HepG2 (cell line): ENCODE results near the gene RGS19. TPM values are rescaled to one million over a fixed set of nuclear protein-coding genes. Genes with fewer than 3 reads are reported as not detected.

Experiments used
- ADNP ChIP-seq: sonication (generic); formaldehyde crosslinking; IDR thresholded peaks from 2 replicates; pipeline ENCODE4 v1.4.0; 2020; ENCODE audit warnings: missing genetic modification reagents
- CHCHD3 ChIP-seq: sonication (generic); formaldehyde crosslinking; IDR thresholded peaks from 2 replicates; pipeline ENCODE4 v1.8.0; 2022; ENCODE audit warnings: mild to moderate bottlenecking, missing genetic modification reagents, moderate library complexity
- CREB1 ChIP-seq, 2 experiments: fragments of 450-650 bp in 1 of 2; IDR thresholded peaks; 2 replicates each; pipeline ENCODE4 v1.6.1; 2016 to 2017; ENCODE audit warnings: control low read depth in 1 of 2, mild to moderate bottlenecking in 1 of 2, missing compliant biosample characterization in 1 of 2, missing genetic modification characterization in 1 of 2
- FOXM1 ChIP-seq: sonication (generic); formaldehyde crosslinking; IDR thresholded peaks from 2 replicates; pipeline ENCODE4 v1.5.0; 2020; ENCODE audit warnings: missing genetic modification reagents
- GATAD1 ChIP-seq: IDR thresholded peaks from 2 replicates; pipeline ENCODE4 v1.6.1; 2016; ENCODE audit warnings: missing genetic modification reagents, missing compliant biosample characterization
- HMG20A ChIP-seq: IDR thresholded peaks from 2 replicates; pipeline ENCODE4 v1.6.1; 2016; ENCODE audit warnings: borderline replicate concordance
- SOX5 ChIP-seq: IDR thresholded peaks from 2 replicates; pipeline ENCODE4 v1.6.1; 2016; ENCODE audit warnings: borderline replicate concordance
- YEATS4 ChIP-seq: sonication (generic); formaldehyde crosslinking; IDR thresholded peaks from 2 replicates; pipeline ENCODE4 v1.4.0; 2020; ENCODE audit warnings: missing genetic modification reagents, borderline replicate concordance
- ZBTB1 ChIP-seq: sonication (generic); formaldehyde crosslinking; IDR thresholded peaks from 2 replicates; pipeline ENCODE4 v1.4.0; 2020; ENCODE audit warnings: missing genetic modification reagents, borderline replicate concordance
- ZBTB7A ChIP-seq: sonication (generic); formaldehyde crosslinking; IDR thresholded peaks from 2 replicates; pipeline ENCODE4 v1.8.0; 2022; ENCODE audit warnings: mild to moderate bottlenecking, missing genetic modification reagents
- ZBTB7B ChIP-seq: sonication (generic); formaldehyde crosslinking; IDR thresholded peaks from 2 replicates; pipeline ENCODE4 v1.4.0; 2020; ENCODE audit warnings: missing genetic modification reagents
- ZNF235 ChIP-seq: sonication (generic); formaldehyde crosslinking; IDR thresholded peaks from 2 replicates; pipeline ENCODE4 v1.8.1; 2023; ENCODE audit warnings: mild to moderate bottlenecking, missing genetic modification reagents, borderline replicate concordance
- ZNF484 ChIP-seq: sonication (generic); formaldehyde crosslinking; IDR thresholded peaks from 2 replicates; pipeline ENCODE4 v1.5.1; 2020; ENCODE audit warnings: mild to moderate bottlenecking, low read depth, missing genetic modification reagents, borderline replicate concordance
- ZSCAN20 ChIP-seq: sonication (generic); formaldehyde crosslinking; IDR thresholded peaks from 2 replicates; pipeline ENCODE4 v1.4.0; 2020; ENCODE audit warnings: missing genetic modification reagents, mild to moderate bottlenecking, borderline replicate concordance
- polyA plus RNA-seq, 8 experiments: library from polyadenylated mRNA; depleted of rRNA in 3 of 8; stranded (reverse) in 7 of 8; unstranded in 1 of 8; fragments of >200 nt; fragmentation: Illumina TruSeq in 4 of 8; extraction: Trizol in 4 of 8; gene quantifications; 2 replicates each; pipeline versions ENCODE4 v1.2.1 to v1.2.3, GENCODE V29; 2011 to 2016; ENCODE audit warnings: low read depth in 4 of 8, missing spikeins in 1 of 8, mixed read lengths in 1 of 8; ENCODE audit not compliant: insufficient read depth in 1 of 8
- total RNA-seq, 5 experiments: library from RNA; depleted of rRNA; stranded (reverse); fragments of >200 nt; fragmentation: Illumina TruSeq; extraction: Trizol; gene quantifications; 2 replicates each; pipeline ENCODE4 v1.2.3, GENCODE V29; 2016; ENCODE audit warnings: low read depth in 1 of 5
- TF ChIP-seq, protein P1 (sequence below): IDR thresholded peaks from 2 replicates; pipeline ENCODE4 v1.6.1; 2016; ENCODE audit warnings: low read depth, missing genetic modification reagents, missing compliant biosample characterization
- TF ChIP-seq, protein P2 (sequence below): sonication (generic); formaldehyde crosslinking; IDR thresholded peaks from 2 replicates; pipeline ENCODE4 v1.4.0; 2020; ENCODE audit warnings: missing genetic modification reagents
- TF ChIP-seq, protein P3 (sequence below): sonication (generic); formaldehyde crosslinking; IDR thresholded peaks from 2 replicates; pipeline ENCODE4 v1.4.0; 2020; ENCODE audit warnings: missing genetic modification reagents, borderline replicate concordance
- TF ChIP-seq, protein P4 (sequence below): sonication (generic); formaldehyde crosslinking; IDR thresholded peaks from 2 replicates; pipeline ENCODE4 v1.4.0; 2020; ENCODE audit warnings: mild to moderate bottlenecking, missing genetic modification reagents
- TF ChIP-seq, protein P5 (sequence below): sonication (generic); formaldehyde crosslinking; IDR thresholded peaks from 2 replicates; pipeline ENCODE4 v1.4.0; 2020; ENCODE audit warnings: mild to moderate bottlenecking, missing genetic modification reagents

Gene RGS19
- total and polyA plus RNA-seq, 2 of the 13 experiments (the other 11 are each of a cell fraction or from before 2014, with no cell fraction given): 10.7 to 11.9 TPM

DNA sequence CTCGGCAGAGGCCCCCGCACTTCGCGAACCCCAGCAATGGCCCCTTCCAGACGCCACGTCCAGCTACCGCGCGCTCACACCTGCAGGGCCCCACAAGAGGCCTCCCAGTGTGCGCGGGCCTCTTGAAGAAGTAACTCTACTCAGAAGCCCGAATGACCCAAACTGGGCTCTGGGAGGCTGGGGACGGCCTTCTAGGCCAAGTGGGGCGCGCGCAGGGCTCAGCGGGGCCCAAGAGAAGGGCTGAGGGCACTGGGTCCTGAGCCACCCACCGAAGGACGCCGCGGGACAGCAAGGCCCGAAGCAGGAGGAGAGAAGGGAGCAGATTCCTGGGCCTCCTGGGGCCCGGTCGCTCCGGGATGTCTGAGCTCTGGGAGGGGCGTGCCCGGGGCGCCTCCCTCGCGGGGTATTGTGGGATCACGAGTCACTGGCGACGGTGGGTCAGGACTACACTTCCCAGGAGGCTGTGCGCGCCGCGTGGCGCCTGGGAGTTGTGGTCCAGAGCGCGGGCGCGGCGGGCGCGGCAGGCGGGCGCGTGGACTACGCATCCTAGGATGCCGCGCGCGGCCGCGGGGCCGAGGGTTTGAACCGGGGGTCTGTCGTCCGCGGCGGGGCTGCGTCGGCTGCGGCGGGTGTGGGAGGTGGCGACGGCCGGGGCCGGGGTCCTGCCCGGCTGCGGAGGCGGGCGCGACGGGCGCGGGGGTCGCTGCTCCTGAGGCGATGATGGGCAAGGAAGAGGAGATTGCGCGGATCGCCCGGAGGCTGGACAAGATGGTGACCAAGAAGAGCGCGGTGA is 16.5 kb downstream of the RGS19 start, which contains the start of gene TCEA2 (continued):
- TF ChIP-seq, protein P1, sequence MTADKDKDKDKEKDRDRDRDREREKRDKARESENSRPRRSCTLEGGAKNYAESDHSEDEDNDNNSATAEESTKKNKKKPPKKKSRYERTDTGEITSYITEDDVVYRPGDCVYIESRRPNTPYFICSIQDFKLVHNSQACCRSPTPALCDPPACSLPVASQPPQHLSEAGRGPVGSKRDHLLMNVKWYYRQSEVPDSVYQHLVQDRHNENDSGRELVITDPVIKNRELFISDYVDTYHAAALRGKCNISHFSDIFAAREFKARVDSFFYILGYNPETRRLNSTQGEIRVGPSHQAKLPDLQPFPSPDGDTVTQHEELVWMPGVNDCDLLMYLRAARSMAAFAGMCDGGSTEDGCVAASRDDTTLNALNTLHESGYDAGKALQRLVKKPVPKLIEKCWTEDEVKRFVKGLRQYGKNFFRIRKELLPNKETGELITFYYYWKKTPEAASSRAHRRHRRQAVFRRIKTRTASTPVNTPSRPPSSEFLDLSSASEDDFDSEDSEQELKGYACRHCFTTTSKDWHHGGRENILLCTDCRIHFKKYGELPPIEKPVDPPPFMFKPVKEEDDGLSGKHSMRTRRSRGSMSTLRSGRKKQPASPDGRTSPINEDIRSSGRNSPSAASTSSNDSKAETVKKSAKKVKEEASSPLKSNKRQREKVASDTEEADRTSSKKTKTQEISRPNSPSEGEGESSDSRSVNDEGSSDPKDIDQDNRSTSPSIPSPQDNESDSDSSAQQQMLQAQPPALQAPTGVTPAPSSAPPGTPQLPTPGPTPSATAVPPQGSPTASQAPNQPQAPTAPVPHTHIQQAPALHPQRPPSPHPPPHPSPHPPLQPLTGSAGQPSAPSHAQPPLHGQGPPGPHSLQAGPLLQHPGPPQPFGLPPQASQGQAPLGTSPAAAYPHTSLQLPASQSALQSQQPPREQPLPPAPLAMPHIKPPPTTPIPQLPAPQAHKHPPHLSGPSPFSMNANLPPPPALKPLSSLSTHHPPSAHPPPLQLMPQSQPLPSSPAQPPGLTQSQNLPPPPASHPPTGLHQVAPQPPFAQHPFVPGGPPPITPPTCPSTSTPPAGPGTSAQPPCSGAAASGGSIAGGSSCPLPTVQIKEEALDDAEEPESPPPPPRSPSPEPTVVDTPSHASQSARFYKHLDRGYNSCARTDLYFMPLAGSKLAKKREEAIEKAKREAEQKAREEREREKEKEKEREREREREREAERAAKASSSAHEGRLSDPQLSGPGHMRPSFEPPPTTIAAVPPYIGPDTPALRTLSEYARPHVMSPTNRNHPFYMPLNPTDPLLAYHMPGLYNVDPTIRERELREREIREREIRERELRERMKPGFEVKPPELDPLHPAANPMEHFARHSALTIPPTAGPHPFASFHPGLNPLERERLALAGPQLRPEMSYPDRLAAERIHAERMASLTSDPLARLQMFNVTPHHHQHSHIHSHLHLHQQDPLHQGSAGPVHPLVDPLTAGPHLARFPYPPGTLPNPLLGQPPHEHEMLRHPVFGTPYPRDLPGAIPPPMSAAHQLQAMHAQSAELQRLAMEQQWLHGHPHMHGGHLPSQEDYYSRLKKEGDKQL (CRISPR knock-in tag): no peak; the same call in 1 of the 2 replicates
- TF ChIP-seq, protein P2, sequence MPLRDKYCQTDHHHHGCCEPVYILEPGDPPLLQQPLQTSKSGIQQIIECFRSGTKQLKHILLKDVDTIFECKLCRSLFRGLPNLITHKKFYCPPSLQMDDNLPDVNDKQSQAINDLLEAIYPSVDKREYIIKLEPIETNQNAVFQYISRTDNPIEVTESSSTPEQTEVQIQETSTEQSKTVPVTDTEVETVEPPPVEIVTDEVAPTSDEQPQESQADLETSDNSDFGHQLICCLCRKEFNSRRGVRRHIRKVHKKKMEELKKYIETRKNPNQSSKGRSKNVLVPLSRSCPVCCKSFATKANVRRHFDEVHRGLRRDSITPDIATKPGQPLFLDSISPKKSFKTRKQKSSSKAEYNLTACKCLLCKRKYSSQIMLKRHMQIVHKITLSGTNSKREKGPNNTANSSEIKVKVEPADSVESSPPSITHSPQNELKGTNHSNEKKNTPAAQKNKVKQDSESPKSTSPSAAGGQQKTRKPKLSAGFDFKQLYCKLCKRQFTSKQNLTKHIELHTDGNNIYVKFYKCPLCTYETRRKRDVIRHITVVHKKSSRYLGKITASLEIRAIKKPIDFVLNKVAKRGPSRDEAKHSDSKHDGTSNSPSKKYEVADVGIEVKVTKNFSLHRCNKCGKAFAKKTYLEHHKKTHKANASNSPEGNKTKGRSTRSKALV (CRISPR knock-in tag): peak; percentile 54; the same call in 1 of the 2 replicates
- peak; percentile 60 for TF ChIP-seq ZNF235 (CRISPR knock-in tag)
- TF ChIP-seq, protein P3, sequence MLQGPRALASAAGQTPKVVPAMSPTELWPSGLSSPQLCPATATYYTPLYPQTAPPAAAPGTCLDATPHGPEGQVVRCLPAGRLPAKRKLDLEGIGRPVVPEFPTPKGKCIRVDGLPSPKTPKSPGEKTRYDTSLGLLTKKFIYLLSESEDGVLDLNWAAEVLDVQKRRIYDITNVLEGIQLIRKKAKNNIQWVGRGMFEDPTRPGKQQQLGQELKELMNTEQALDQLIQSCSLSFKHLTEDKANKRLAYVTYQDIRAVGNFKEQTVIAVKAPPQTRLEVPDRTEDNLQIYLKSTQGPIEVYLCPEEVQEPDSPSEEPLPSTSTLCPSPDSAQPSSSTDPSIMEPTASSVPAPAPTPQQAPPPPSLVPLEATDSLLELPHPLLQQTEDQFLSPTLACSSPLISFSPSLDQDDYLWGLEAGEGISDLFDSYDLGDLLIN (CRISPR knock-in tag): peak; percentile 97; the same call in 1 of the 2 replicates
- TF ChIP-seq ZBTB1 (CRISPR knock-in tag): peak; percentile 12; the same call in 1 of the 2 replicates
- TF ChIP-seq ZBTB7B (CRISPR knock-in tag): peak; percentile 77
- peak; percentile 88 for TF ChIP-seq GATAD1 (CRISPR knock-in tag)
- peak; percentile 70 for TF ChIP-seq ZBTB7A (CRISPR knock-in tag)
- TF ChIP-seq ZNF484 (CRISPR knock-in tag): 0 out of 2 replicates have a peak, but pooled peaks have one; percentile 89
- TF ChIP-seq, protein P4, sequence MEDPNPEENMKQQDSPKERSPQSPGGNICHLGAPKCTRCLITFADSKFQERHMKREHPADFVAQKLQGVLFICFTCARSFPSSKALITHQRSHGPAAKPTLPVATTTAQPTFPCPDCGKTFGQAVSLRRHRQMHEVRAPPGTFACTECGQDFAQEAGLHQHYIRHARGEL (CRISPR knock-in tag): peak; percentile 92; the same call in 1 of the 2 replicates
- peak; percentile 84 for TF ChIP-seq CREB1 (IDR thresholded peaks at IDR 0.05)
- TF ChIP-seq CREB1 (CRISPR knock-in tag; IDR thresholded peaks at IDR 0.05): no peak; the same call in 1 of the 2 replicates
- TF ChIP-seq HMG20A (CRISPR knock-in tag): 0 out of 2 replicates have a peak, but pooled peaks have one; percentile 8
- TF ChIP-seq ADNP: peak; percentile 63; the same call in 1 of the 2 replicates
- TF ChIP-seq, protein P5, sequence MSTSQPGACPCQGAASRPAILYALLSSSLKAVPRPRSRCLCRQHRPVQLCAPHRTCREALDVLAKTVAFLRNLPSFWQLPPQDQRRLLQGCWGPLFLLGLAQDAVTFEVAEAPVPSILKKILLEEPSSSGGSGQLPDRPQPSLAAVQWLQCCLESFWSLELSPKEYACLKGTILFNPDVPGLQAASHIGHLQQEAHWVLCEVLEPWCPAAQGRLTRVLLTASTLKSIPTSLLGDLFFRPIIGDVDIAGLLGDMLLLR (CRISPR knock-in tag): peak; percentile 24; the same call in 1 of the 2 replicates
- TF ChIP-seq YEATS4 (CRISPR knock-in tag): peak; percentile 75; the same call in 1 of the 2 replicates
- TF ChIP-seq FOXM1 (CRISPR knock-in tag): no peak; the same call in 1 of the 2 replicates
- TF ChIP-seq CHCHD3 (CRISPR knock-in tag): peak; percentile 75
- peak; percentile 16; the same call in 1 of the 2 replicates for TF ChIP-seq ZSCAN20
- TF ChIP-seq SOX5 (CRISPR knock-in tag): peak; percentile 59
